ENCODE data around the gene C11orf97.
"Not testable (repeated sequence)": the region's sequence is repeated elsewhere in the genome, so short reads cannot be mapped to it uniquely, and the experiment has no call there.

Gene C11orf97

DNA sequence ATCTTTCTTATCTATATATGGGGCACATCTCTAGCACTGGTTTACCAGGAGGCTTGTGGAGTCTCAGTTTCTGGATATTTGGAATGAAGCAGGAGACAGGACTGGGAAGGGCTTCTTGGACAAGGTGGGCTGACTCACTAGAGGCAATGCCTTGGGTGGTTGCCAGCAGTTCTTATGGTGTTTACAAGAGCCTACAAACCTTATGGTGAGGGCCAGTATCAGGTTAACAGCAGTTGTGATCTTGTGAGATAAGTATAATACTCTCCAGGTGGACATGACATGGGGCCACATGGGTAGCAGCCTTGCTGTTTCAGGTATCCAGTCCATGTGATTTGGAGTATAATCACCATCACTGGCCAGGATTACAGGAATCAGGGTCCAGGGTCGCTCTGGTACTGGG lies 41.7 kb downstream of the C11orf97 start:
- ChIA-PET POLR2A (ENCODE audit: low non-redundant PET) (no interaction called here), CTCF (no interaction called here)
- H3K27ac ChIP-seq, result no peak overlapping the region
- TF ChIP-seq, protein P1, sequence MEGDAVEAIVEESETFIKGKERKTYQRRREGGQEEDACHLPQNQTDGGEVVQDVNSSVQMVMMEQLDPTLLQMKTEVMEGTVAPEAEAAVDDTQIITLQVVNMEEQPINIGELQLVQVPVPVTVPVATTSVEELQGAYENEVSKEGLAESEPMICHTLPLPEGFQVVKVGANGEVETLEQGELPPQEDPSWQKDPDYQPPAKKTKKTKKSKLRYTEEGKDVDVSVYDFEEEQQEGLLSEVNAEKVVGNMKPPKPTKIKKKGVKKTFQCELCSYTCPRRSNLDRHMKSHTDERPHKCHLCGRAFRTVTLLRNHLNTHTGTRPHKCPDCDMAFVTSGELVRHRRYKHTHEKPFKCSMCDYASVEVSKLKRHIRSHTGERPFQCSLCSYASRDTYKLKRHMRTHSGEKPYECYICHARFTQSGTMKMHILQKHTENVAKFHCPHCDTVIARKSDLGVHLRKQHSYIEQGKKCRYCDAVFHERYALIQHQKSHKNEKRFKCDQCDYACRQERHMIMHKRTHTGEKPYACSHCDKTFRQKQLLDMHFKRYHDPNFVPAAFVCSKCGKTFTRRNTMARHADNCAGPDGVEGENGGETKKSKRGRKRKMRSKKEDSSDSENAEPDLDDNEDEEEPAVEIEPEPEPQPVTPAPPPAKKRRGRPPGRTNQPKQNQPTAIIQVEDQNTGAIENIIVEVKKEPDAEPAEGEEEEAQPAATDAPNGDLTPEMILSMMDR (conservative IDR thresholded peaks at IDR 0.05; ENCODE audit: low read depth), result no peak
- DNase-seq (ENCODE audit: low spot score), result no peak

DNA sequence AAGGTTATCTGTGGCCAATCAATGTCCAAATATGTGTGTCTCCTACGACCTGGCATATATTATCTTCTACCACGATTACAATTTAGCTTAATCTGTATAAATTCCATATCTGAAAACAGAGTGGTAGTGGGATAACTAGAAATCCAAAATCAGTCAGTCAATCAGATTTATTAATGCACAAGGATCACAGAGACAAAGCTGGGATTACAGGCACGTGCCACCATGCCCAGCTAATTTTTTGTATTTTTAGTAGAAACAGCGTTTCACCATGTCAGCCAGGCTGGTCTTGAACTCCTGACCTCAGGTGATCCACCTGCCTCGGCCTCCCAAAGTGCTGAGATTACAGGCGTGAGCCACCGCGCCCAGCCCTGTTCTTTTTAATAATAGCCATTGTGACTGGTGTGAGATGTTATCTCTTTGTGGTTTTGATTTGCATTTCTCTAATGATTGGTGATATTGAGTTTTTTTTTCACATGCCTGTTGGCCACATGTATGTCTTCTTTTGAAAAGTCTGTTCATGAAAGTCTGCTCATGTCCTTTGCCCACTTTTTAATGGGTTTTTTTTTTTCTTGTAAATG lies 43.6 kb downstream of the C11orf97 start:
- DNase-seq (ENCODE audit: low spot score); POLR2A ChIA-PET (ENCODE audit: low non-redundant PET); H3K27ac ChIP-seq: not testable (repeated sequence)
- CTCF ChIA-PET, result interaction anchor here (1.3 kb wide), 1 partner anchor 9 kb away, joined by 5 read pairs; no protein-coding TSS in a partner anchor

DNA sequence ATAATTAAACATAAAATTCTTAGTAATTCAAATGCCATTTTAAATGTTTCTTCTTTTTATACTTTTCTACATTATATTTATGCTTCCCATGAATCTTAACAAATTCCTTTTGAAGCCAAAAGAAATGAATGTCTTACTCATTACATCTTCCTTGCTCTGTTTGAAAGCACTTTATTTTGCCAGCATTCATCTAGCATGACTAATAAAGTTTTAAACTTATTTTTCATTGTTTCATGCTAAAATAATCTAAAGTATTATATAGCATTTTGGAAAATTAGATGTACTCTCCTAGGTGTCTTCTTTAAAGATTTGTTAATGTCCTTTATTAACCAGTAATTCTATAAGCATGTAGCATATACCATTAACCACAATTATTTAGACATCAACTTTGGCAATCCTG lies 45.2 kb downstream of the C11orf97 start:
- DNase-seq (ENCODE audit: low spot score), result no peak
- H3K27ac ChIP-seq, result no peak overlapping the region
- ChIA-PET CTCF (no interaction called here), POLR2A (ENCODE audit: low non-redundant PET) (no interaction called here)
- TF ChIP-seq, protein P1 (conservative IDR thresholded peaks at IDR 0.05; ENCODE audit: low read depth), result no peak

DNA sequence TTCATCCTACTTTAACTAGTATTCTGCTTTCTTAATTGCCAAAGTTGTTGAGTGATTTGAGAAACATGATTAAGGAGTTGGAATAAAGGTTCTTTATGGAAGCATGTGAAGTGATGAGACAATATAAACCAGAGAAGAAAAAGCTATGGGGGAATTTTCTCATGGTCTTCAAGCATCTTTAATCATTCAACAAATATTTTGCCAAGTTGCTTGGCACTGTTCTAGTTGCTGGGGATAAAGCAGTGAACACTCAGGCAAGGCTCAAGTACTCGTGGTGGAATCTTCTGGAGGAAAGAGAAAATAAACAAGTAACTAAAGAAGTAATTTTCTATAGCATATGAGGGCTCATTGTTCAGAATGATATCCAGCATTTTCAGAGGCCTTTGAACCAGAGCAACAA lies 45.7 kb downstream of the C11orf97 start:
- DNase-seq (ENCODE audit: low spot score), result no peak
- ChIA-PET CTCF (no interaction called here), POLR2A (ENCODE audit: low non-redundant PET) (no interaction called here)
- TF ChIP-seq, protein P1 (conservative IDR thresholded peaks at IDR 0.05; ENCODE audit: low read depth), result no peak
- no peak overlapping the region for H3K27ac ChIP-seq

DNA sequence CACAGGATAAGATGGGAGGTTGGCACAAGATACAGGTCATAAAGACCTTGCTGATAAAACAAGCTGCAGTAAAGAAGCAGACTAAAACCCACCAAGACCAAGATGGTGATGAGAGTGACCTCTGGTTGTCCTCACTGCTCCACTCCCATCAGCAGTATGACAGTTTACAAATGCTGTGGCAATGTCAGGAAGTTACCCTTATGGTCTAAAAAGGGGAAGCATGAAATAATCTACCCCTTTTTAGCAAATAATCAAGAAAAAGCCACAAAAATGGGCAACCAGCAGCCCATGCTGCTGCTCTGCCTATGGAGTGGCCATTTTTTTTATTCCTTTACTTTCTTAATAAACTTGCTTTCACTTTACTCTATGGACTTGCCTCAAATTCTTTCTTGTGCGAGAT lies 46.2 kb downstream of the C11orf97 start:
- H3K27ac ChIP-seq, result no peak overlapping the region
- DNase-seq (ENCODE audit: low spot score), result no peak
- ChIA-PET CTCF (interaction anchor here (0.7 kb wide), 1 partner anchor 65 kb away, joined by 3 read pairs; no protein-coding TSS in a partner anchor), POLR2A (ENCODE audit: low non-redundant PET) (no interaction called here)
- TF ChIP-seq, protein P1 (conservative IDR thresholded peaks at IDR 0.05; ENCODE audit: low read depth), result no peak

DNA sequence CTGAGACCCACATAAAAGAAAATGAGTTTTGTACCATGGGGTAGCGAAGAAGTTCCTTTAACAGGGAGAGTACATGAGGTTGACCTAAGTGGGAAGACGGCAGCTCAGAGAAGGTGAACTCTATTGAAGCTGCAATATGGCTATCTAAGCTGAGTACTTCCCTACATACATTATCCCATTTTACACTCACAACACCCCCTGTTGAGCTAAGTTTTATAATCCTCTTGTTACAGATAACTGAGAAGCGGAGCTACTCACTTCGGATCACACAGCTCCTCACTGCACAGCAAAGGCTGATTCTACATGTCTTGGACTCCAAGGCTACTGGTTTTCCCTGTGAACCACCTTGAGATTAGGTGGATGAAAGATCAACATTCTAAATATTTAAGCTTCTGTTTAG lies 46.7 kb downstream of the C11orf97 start:
- ChIA-PET POLR2A (ENCODE audit: low non-redundant PET) (no interaction called here), CTCF (interaction anchor here (0.7 kb wide), 1 partner anchor 64 kb away, joined by 3 read pairs; no protein-coding TSS in a partner anchor)

DNA sequence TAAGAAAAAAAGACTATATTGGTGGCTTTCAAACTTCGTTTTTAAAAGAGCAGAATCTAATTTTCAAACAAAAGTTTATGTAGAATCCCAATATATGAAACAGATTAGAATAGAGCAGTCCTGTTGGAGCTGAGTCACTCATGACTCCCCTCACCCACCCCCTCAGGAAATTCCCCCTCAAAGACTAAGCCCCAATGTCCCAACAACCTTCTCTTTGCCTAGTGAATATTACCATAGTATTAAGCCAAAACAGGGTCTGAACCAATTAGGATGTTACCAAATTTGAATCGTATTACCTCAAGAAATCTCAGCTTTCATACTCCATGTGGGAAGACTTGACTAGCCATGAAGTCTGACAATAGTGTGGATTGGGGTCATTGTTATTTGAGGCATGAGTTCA lies 47.1 kb downstream of the C11orf97 start:
- POLR2A ChIA-PET (ENCODE audit: low non-redundant PET), result no interaction called here
- CTCF ChIA-PET, result interaction anchor here (0.7 kb wide), 1 partner anchor 64 kb away, joined by 3 read pairs; no protein-coding TSS in a partner anchor
- TF ChIP-seq, protein P1 (conservative IDR thresholded peaks at IDR 0.05; ENCODE audit: low read depth), result no peak
- H3K27ac ChIP-seq, result no peak overlapping the region
- no peak for DNase-seq (ENCODE audit: low spot score)

More for the DNA sequence above, 46.7 kb downstream of the C11orf97 start:
- TF ChIP-seq, protein P1 (conservative IDR thresholded peaks at IDR 0.05; ENCODE audit: low read depth), result no peak
- H3K27ac ChIP-seq, result no peak overlapping the region
- no peak for DNase-seq (ENCODE audit: low spot score)
